ENCODE results near the gene CDK19. TPM values are rescaled to one million over a fixed set of nuclear protein-coding genes. Genes with fewer than 3 reads are reported as not detected.

Gene CDK19
- total and polyA plus RNA-seq, 9 of the 15 experiments (the other 6 are each of a cell fraction or from before 2014, with no cell fraction given): 3.8 to 15.2 (median 7.4) TPM

- Histone ChIP-seq H3K9me1 (ENCODE audit: control insufficient read depth, insufficient read depth, low read length) (no peaks in the 10 kb centered on the region), H3K4me3 (no peak overlapping the region), H3K4me1 (replicated peaks in 1 of 2; ENCODE audit: control insufficient read depth in 2 of 2, insufficient read depth in 2 of 2, low read length in 2 of 2) (peaks cover 9 to 29% of the 10 kb centered on the region in 2 experiments; a peak in 4 of 5 replicates), H3K27ac (ENCODE audit: extremely low read depth, low read depth, low read length) (no peak overlapping the region), H3K9ac (ENCODE audit: insufficient read depth in 1 of 2, low read depth in 2 of 2, low read length in 2 of 2) (no peak overlapping the region), H3K79me2 (ENCODE audit: control insufficient read depth, insufficient read depth, low read length) (no peaks in the 10 kb centered on the region), H3K9me3 (replicated peaks; ENCODE audit: control insufficient read depth, insufficient read depth, low read depth, low read length) (no peaks in the 10 kb centered on the region), H3K4me2 (ENCODE audit: insufficient read depth, low read length) (no peak overlapping the region), H4K20me1 (replicated peaks; ENCODE audit: control insufficient read depth, insufficient read depth, low read length) (no peaks in the 10 kb centered on the region), H3K36me3 (ENCODE audit: control insufficient read depth, insufficient read depth, low read length) (no peaks in the 10 kb centered on the region), H2AFZ (ENCODE audit: low read depth, low read length) (no peak overlapping the region), H3K27me3 (ENCODE audit: control insufficient read depth in 2 of 2, insufficient read depth in 2 of 2, low read length in 2 of 2) (no peaks in the 10 kb centered on the region)
- TF ChIP-seq ZNF316 (IDR thresholded peaks at IDR 0.05): peak; percentile 61; the same call in 1 of the 2 replicates
- no peak for TF ChIP-seq RUNX1 (IDR thresholded peaks at IDR 0.05; ENCODE audit: low read depth)
- no peak for TF ChIP-seq E2F6 (IDR thresholded peaks at IDR 0.05; ENCODE audit: borderline replicate concordance in 1 of 2, extremely low read depth in 1 of 2, insufficient read depth in 1 of 2, insufficient read length in 1 of 2, low read depth in 1 of 2, low read length in 1 of 2, poor library complexity in 1 of 2, severe bottlenecking in 1 of 2)
- no peak for ATAC-seq
- POLR2A ChIA-PET: no interaction called here
- intact Hi-C loops (cut with micrococcal nuclease) (no loop called here), in situ Hi-C loops (cut with MboI) (no loop called here)
- FAIRE-seq: no peak
- no peak for DNase-seq (ENCODE audit: extremely low read depth in 1 of 4, low spot score in 3 of 4)
- 52% methylated on average over 2 of the region's 2 CpGs for WGBS (ENCODE audit: insufficient coverage, low coverage, missing lambda C conversion rate)
- no TSS peak for BruUV-seq (replicated peaks)
- CTCF ChIA-PET (ENCODE audit: low intra/inter-chr PET ratio): no interaction called here
These were observed 192.2 kb downstream of the CDK19 start for GRCh38 chr6:110622912-110623578.

- POLR2A ChIA-PET: interaction anchor here (1.2 to 1.5 kb wide), 2 partner anchors 9 to 22 kb away, joined by 4 to 8 read pairs; no protein-coding TSS in a partner anchor
- Histone ChIP-seq H3K9ac (ENCODE audit: insufficient read depth in 1 of 2, low read depth in 2 of 2, low read length in 2 of 2) (no peak overlapping the region), H3K4me3 (no peak overlapping the region), H2AFZ (ENCODE audit: low read depth, low read length) (no peak overlapping the region), H3K36me3 (ENCODE audit: control insufficient read depth, insufficient read depth, low read length) (no peaks in the 10 kb centered on the region), H3K27me3 (ENCODE audit: control insufficient read depth in 2 of 2, insufficient read depth in 2 of 2, low read length in 2 of 2) (no peaks in the 10 kb centered on the region), H3K79me2 (ENCODE audit: control insufficient read depth, insufficient read depth, low read length) (no peaks in the 10 kb centered on the region), H3K9me3 (replicated peaks; ENCODE audit: control insufficient read depth, insufficient read depth, low read depth, low read length) (no peaks in the 10 kb centered on the region), H3K4me2 (ENCODE audit: insufficient read depth, low read length) (no peak overlapping the region), H3K4me1 (replicated peaks in 1 of 2; ENCODE audit: control insufficient read depth in 2 of 2, insufficient read depth in 2 of 2, low read length in 2 of 2) (peaks cover 13 to 33% of the 10 kb centered on the region in 2 experiments; a peak in 4 of 5 replicates), H3K9me1 (ENCODE audit: control insufficient read depth, insufficient read depth, low read length) (no peaks in the 10 kb centered on the region), H4K20me1 (replicated peaks; ENCODE audit: control insufficient read depth, insufficient read depth, low read length) (no peaks in the 10 kb centered on the region), H3K27ac (ENCODE audit: extremely low read depth, low read depth, low read length) (no peak overlapping the region)
- BruUV-seq (replicated peaks): no TSS peak
- 80% methylated on average over 7 of the region's 9 CpGs for WGBS (ENCODE audit: insufficient coverage, low coverage, missing lambda C conversion rate)
- DNase-seq (ENCODE audit: extremely low read depth in 1 of 4, low spot score in 3 of 4) (no peak), FAIRE-seq (no peak), ATAC-seq (no peak)
- no peak for TF ChIP-seq ZBTB7A (IDR thresholded peaks at IDR 0.05; ENCODE audit: borderline replicate concordance, control insufficient read depth, low read depth, low read length)
- no peak for TF ChIP-seq ZNF764 (CRISPR knock-in tag; IDR thresholded peaks at IDR 0.05; ENCODE audit: low read depth)
- no peak for TF ChIP-seq E2F6 (IDR thresholded peaks at IDR 0.05; ENCODE audit: borderline replicate concordance in 1 of 2, extremely low read depth in 1 of 2, insufficient read depth in 1 of 2, insufficient read length in 1 of 2, low read depth in 1 of 2, low read length in 1 of 2, poor library complexity in 1 of 2, severe bottlenecking in 1 of 2)
- intact Hi-C loops (cut with micrococcal nuclease): no loop called here
- CTCF ChIA-PET (ENCODE audit: low intra/inter-chr PET ratio): no interaction called here
- in situ Hi-C loops (cut with MboI): no loop called here
These were observed 194.2 kb downstream of the CDK19 start for GRCh38 chr6:110621061-110621460.

All from K562 (cell line).